Middle frontal gyrus (tissue), 1 donor: Measurements from ENCODE around the gene GAP43.

Source experiments
- DNase-seq: peaks from one replicate; pipeline ENCODE4 v3.0.0-alpha.2; 2015; ENCODE audit warnings: low spot score; ENCODE audit errors: extremely low spot score

GAP43 gene

DNA sequence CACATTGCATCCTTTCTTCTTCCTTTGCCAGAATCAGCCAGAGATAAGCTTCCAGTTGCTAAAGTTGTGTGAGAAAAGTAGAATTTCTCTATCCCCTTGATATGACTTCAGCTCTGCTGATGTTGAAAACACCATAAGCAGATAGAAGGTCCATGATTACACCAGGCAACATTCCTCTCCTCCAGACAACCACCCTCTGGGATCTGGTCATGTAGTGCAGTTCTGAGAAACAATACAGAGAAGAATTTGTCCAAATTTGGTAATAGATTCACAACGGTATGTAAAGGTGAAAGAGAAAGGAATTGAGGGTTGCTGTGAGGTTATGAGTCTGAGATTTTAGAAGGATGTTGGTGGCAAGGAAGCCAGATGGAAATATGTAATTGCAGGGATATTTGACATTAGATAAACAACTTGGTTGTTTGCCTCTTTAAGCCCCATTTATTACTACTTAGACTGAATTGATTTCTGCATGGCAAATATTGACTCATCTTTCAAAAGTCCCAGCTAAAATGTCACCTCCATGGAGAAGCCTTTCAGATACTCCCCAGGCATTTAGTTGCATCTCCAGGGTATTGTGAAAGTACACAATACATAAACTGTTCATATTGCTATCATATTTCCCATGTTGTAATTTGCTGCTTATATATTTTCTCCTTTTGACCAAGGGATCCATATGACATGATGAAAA lies 134.9 kb downstream of the GAP43 start:
- DNase-seq, result no peak

GRCh38 chr3:115760716-115761115 lies 137.4 kb downstream of the GAP43 start:
- DNase-seq, result no peak

- DNase-seq, result no peak
These were observed 138.6 kb downstream of the GAP43 start for GRCh38 chr3:115761927-115762305.

GRCh38 chr3:115766587-115767482 lies 143.5 kb downstream of the GAP43 start:
- DNase-seq, result no peak

- DNase-seq, result no peak
These were observed 145.4 kb downstream of the GAP43 start for GRCh38 chr3:115768661-115769060.
